ENCODE measurements around the gene IFI27L1.

- peak; percentile 88 to 99 (median 91) for TF ChIP-seq CTCF (IDR thresholded peaks at IDR 0.05 in 4 of 5, conservative IDR thresholded peaks at IDR 0.05 in 1 of 5)
- no peak for TF ChIP-seq POLR2A (IDR thresholded peaks at IDR 0.05)
These were observed 55.6 kb downstream of the IFI27L1 start for GRCh38 chr14:94136575-94137331.
